Hematopoietic multipotent progenitor cell (in vitro differentiated cells): ENCODE results near the gene LRRC3B. TPM values are rescaled to one million over a fixed set of nuclear protein-coding genes. Genes with fewer than 3 reads are reported as not detected.

Source experiments
- DNase-seq, 3 donors: peaks; one replicate each; pipeline ENCODE4 v3.0.0-alpha.2; 2011 to 2015; ENCODE audit warnings: low read depth in 2 of 3, low spot score in 2 of 3
- total RNA-seq: library from RNA; depleted of rRNA; stranded (reverse); fragments of >200 nt; gene quantifications from one replicate; pipeline ENCODE4 v1.2.3, GENCODE V29; 2012

The LRRC3B gene
- total RNA-seq, 1 donor, result under 0.01 TPM

GRCh38 chr3:26630669-26631389 is 8.3 kb downstream of the LRRC3B start:
- DNase-seq, result no peak

- DNase-seq, result no peak
These were observed 8.8 kb downstream of the LRRC3B start for GRCh38 chr3:26631390-26631738.

- DNase-seq, result no peak
These were observed 12.0 kb downstream of the LRRC3B start for GRCh38 chr3:26634601-26635000.

DNA sequence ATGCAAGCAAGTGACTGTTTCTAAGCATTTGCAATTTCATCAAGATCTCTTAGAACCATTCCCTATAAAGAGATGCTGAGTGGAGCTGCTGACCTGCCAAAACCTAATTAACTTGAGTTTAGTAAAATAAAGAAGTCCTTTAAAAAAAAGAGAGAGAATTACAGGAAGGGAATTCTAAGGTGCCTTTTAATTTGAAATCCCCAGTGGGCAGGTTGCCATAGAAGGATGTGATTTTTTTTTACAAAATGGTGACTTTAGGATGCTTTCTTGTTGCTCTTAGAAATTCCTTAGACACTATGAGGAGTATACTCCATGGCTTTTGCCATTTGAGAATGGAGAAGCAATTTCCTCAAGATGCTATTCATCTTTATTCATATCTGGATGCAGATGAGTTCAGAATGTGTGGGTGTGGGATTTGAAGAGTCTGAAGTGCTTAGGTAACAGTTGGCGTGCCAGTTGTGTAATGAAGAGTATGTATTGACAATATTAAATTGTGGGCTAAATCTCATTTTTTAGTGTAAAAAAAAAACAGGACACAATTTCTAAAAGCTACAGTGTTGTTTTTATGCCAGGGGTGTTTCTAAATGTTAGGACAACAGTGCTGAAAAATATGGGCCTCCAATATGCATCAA is 13.6 kb downstream of the LRRC3B start:
- no peak for DNase-seq

GRCh38 chr3:26637698-26638097 is 15.1 kb downstream of the LRRC3B start:
- DNase-seq, result no peak

GRCh38 chr3:26638113-26638512 is 15.5 kb downstream of the LRRC3B start:
- no peak for DNase-seq

DNA sequence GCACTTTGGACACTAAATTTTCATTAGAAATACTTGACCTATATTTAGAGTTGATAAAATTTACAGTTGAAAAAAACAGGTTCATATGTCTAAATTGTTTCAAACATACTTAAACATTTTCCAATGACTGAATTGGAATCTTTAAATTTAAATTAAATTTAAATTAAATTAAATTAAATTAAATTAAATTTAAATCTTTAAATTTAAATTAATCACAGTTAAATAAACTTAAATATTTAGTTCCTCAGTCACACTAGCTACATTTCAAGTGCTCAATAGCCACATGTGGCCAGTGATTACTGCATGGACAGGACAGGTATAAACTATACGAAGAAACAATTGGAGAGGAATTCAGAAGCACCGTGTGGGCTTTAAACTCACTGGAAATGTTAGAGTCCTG is 16.8 kb downstream of the LRRC3B start:
- no peak for DNase-seq

GRCh38 chr3:26647078-26647477 is 24.5 kb downstream of the LRRC3B start:
- no peak for DNase-seq

- DNase-seq, result no peak
These were observed 25.9 kb downstream of the LRRC3B start for GRCh38 chr3:26648461-26648860.

DNA sequence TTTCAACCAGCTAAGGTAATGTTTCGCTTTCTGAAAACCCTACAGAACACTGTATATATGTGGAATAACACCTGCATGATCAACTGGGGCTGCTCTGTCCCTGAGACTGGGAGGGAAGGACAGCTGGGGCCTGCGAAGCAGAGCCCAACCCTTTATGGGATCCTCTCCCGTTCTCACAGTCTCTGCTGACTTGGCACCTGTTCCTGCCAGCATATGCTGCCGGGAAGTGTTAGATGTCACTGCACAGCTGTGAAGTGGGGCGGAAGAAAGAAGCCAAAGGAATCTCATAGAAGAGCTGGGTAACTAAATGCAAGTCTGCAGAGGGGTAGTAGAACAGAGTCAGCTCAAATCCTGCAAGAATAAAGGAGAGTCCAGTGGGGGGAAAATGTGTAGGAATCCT is 29.6 kb downstream of the LRRC3B start:
- no peak for DNase-seq

DNA sequence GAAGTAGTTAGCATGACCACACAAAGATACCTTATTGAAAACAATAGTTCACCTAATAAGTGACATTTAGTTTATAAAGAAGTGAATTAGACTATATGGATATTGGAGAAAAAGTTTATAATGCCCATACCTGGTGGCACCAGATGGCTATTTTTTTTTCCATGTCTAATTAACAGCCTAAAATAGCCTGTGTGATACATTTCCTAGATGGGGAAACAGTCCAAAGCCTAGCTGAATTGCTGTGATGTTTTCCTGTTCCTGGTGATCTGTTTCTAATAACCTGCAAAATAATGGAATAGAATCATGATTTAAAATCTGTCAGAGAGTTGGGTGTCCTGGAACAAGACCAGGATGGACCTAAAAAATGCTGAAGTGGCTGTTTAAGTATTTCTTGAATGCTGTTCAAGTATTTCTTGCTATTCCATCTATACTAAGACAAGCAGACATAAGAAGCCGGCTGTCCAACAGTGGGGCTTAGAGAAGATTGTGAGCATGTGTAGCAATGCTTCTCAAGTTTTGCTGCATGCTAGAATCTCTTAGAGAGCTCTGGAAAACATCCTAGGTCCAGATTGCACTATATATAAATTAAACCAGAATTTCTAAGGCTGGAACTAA is 31.3 kb downstream of the LRRC3B start:
- DNase-seq, result no peak

- DNase-seq, result no peak
These were observed 32.7 kb downstream of the LRRC3B start for GRCh38 chr3:26655231-26655630.

GRCh38 chr3:26657348-26657976 is 34.9 kb downstream of the LRRC3B start:
- no peak for DNase-seq

- DNase-seq, result no peak
These were observed 45.6 kb downstream of the LRRC3B start for GRCh38 chr3:26668171-26668570.

DNA sequence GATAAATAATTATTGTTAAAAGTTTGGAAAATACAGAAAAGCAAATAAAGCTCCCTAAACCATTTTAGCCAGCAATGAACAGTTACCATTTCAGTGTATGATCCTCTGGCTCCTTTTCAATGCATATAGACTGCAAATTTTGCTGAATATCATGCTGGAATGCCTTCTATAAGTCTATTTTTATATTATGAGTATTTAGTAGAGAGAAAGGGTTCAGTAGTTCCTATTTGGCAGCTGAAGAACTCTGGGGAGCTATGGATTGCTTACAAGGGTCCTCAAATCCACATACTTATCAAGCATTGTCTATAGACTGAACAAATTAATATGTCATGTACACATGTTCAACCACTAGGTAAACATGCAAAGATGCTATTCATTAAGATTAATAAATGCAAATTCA is 46.1 kb downstream of the LRRC3B start:
- DNase-seq, result no peak

DNA sequence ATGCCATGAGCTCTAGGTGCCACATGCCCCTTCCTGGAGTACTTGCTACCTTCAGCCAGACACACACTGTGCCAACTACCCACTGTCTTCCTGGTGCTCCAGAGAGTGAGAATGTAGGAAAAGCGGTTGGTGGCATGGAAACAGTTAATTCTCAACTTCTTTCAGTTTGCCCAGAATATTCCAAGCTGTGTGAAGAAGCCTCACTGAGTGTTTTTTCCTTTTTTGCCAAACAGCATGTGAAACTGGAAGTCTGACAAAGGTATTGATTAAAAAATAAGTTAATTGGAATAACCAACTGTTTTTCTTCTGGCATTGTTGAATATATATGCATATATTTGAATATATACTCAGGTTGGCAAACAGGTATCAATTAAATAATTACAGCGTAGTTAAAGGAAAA is 52.8 kb downstream of the LRRC3B start:
- DNase-seq, result no peak

GRCh38 chr3:26681632-26682031 is 59.1 kb downstream of the LRRC3B start:
- DNase-seq, result no peak

GRCh38 chr3:26682406-26682805 is 59.8 kb downstream of the LRRC3B start:
- no peak for DNase-seq

- no peak for DNase-seq
These were observed 61.3 kb downstream of the LRRC3B start for GRCh38 chr3:26683902-26684301.

GRCh38 chr3:26687466-26687865 is 64.9 kb downstream of the LRRC3B start:
- no peak for DNase-seq

- no peak for DNase-seq
These were observed 77.0 kb downstream of the LRRC3B start for GRCh38 chr3:26699553-26699952.

DNA sequence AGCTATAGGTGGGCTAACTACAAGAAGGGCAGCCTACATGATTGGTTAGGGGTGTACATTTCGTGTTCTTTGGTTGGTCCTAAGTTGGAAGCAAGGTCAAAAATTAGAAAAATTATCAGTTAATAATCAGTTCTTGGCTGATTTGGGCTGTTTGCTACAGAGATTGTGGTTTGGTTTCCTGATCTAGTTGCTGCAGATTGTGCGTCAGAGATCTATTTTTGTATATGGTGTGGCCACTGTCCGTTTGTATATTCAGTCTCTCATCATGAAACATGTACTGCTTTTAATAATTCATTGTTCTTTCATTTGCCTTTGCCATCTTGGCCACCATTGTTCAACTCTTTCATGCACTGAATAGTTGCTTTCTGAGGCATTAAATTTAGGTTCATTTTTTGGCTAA is 80.9 kb downstream of the LRRC3B start:
- no peak for DNase-seq
